ENCODE measurements around the gene APBB2. TPM values are rescaled to one million over a fixed set of nuclear protein-coding genes. Genes with fewer than 3 reads are reported as not detected.

The APBB2 gene
- total and polyA plus RNA-seq, 2 experiments from 2014 or later, result 35.8 to 74.8 TPM

GRCh38 chr4:40886931-40887763 lies 327.2 kb downstream of the APBB2 start:
- H3K4me1 Mint-ChIP-seq, result peaks cover 3% of the 10 kb centered on the region; the same call in 1 of the 3 replicates
- no peaks in the 10 kb centered on the region for H4K20me1 ChIP-seq (replicated peaks; ENCODE audit: insufficient read depth)
- H2AFZ ChIP-seq, result no peak overlapping the region
- no peak for ATAC-seq
- H3K4me1 ChIP-seq (ENCODE audit: insufficient read depth), result no peaks in the 10 kb centered on the region
- DNase-seq (ENCODE audit: low spot score), result no peak
- 0 out of 2 replicates have a peak overlapping the region, but pooled peaks have one; percentile 9 for H3K27ac ChIP-seq (ENCODE audit: low read depth)
- no peaks in the 10 kb centered on the region; the same call in 1 of the 2 replicates for H3F3A ChIP-seq (replicated peaks; ENCODE audit: low read depth)
- no peaks in the 10 kb centered on the region for H3K9me2 ChIP-seq (ENCODE audit: insufficient read depth)
- H3K79me2 ChIP-seq (replicated peaks; ENCODE audit: insufficient read depth), result no peaks in the 10 kb centered on the region
- no peak overlapping the region for H3K4me3 Mint-ChIP-seq
- no peaks in the 10 kb centered on the region for H3K9me3 Mint-ChIP-seq
- H3K27me3 Mint-ChIP-seq (ENCODE audit: insufficient read depth, low read depth, poor library complexity), result peaks cover 1% of the 10 kb centered on the region
- no peak overlapping the region for H3K4me3 ChIP-seq
- no peaks in the 10 kb centered on the region for H3K36me3 ChIP-seq (ENCODE audit: insufficient read depth)
- no peak overlapping the region for H3K27ac Mint-ChIP-seq
- no peaks in the 10 kb centered on the region for H3K27me3 ChIP-seq (ENCODE audit: insufficient read depth)
- H3K36me3 Mint-ChIP-seq (ENCODE audit: low read depth), result peaks cover 4% of the 10 kb centered on the region; the same call in 2 of the 3 replicates
- no peak for TF ChIP-seq JUNB (IDR thresholded peaks at IDR 0.05; ENCODE audit: unreplicated experiment)
- TF ChIP-seq ZNF462 (CRISPR knock-in tag; IDR thresholded peaks at IDR 0.05), result no peak
- H3K4me2 ChIP-seq, result no peak overlapping the region

- Histone ChIP-seq H2AFZ (no peak overlapping the region), H3K79me2 (replicated peaks; ENCODE audit: insufficient read depth) (no peaks in the 10 kb centered on the region), H3K4me1 (ENCODE audit: insufficient read depth) (no peaks in the 10 kb centered on the region), H3K4me2 (no peak overlapping the region), H3K27me3 (ENCODE audit: insufficient read depth) (no peaks in the 10 kb centered on the region), H3K36me3 (ENCODE audit: insufficient read depth) (no peaks in the 10 kb centered on the region), H3F3A (replicated peaks; ENCODE audit: low read depth) (no peaks in the 10 kb centered on the region; the same call in 1 of the 2 replicates), H3K27ac (ENCODE audit: low read depth) (no peak overlapping the region), H3K4me3 (no peak overlapping the region), H3K9me2 (ENCODE audit: insufficient read depth) (no peaks in the 10 kb centered on the region), H4K20me1 (replicated peaks; ENCODE audit: insufficient read depth) (no peaks in the 10 kb centered on the region)
- Mint-ChIP-seq H3K4me3 (no peak overlapping the region), H3K9me3 (no peaks in the 10 kb centered on the region), H3K36me3 (ENCODE audit: low read depth) (no peaks in the 10 kb centered on the region; the same call in 1 of the 3 replicates), H3K4me1 (no peaks in the 10 kb centered on the region), H3K27ac (no peak overlapping the region), H3K27me3 (ENCODE audit: insufficient read depth, low read depth, poor library complexity) (no peaks in the 10 kb centered on the region)
- ATAC-seq (no peak), DNase-seq (ENCODE audit: low spot score) (no peak)
- TF ChIP-seq EZH2 (IDR thresholded peaks at IDR 0.05; ENCODE audit: low read depth, unreplicated experiment), result no peak
- no peak for TF ChIP-seq CTCF (conservative IDR thresholded peaks at IDR 0.05; ENCODE audit: low read depth in 2 of 2)
These were observed 332.5 kb downstream of the APBB2 start for GRCh38 chr4:40881851-40882250.
